ENCODE data around the gene SLC36A1. TPM values are rescaled to one million over a fixed set of nuclear protein-coding genes. Genes with fewer than 3 reads are reported as not detected.

The SLC36A1 gene
- polyA plus RNA-seq, 1 experiment: 26.0 TPM

- Histone ChIP-seq H3K36me3 (ENCODE audit: control insufficient read depth, insufficient read depth, low read length) (peaks cover 13% of the 10 kb centered on the region), H3K27me3 (ENCODE audit: control insufficient read depth, insufficient read depth, low read length) (no peaks in the 10 kb centered on the region), H3K4me3 (ENCODE audit: low read depth, low read length) (no peak overlapping the region)
- no peak for DNase-seq (ENCODE audit: low read depth)
- ChIA-PET POLR2A (interaction anchor here (0.6 kb wide), 1 partner anchor 33 kb away, joined by 3 read pairs; no protein-coding TSS in a partner anchor), CTCF (interaction anchor here (2.2 to 3.5 kb wide), 2 partner anchors 9 to 45 kb away, joined by 8 to 19 read pairs; partner anchors contain the start of gene SLC36A1)
- TF ChIP-seq CTCF (IDR thresholded peaks at IDR 0.05; ENCODE audit: insufficient read depth, low read depth, low read length): no peak
These were observed 45.3 kb downstream of the SLC36A1 start for GRCh38 chr5:151492729-151493128.

GRCh38 chr5:151493665-151494064 is 46.3 kb downstream of the SLC36A1 start:
- CTCF ChIA-PET: no interaction called here
- Histone ChIP-seq H3K4me3 (ENCODE audit: low read depth, low read length) (no peak overlapping the region), H3K36me3 (ENCODE audit: control insufficient read depth, insufficient read depth, low read length) (peaks cover 6% of the 10 kb centered on the region), H3K27me3 (ENCODE audit: control insufficient read depth, insufficient read depth, low read length) (no peaks in the 10 kb centered on the region)
- POLR2A ChIA-PET: no interaction called here
- DNase-seq (ENCODE audit: low read depth): no peak
- no peak for TF ChIP-seq CTCF (IDR thresholded peaks at IDR 0.05; ENCODE audit: insufficient read depth, low read depth, low read length)

- Histone ChIP-seq H3K4me3 (ENCODE audit: low read depth, low read length) (no peak overlapping the region), H3K27me3 (ENCODE audit: control insufficient read depth, insufficient read depth, low read length) (no peaks in the 10 kb centered on the region), H3K36me3 (ENCODE audit: control insufficient read depth, insufficient read depth, low read length) (peaks cover 1% of the 10 kb centered on the region)
- no peak for DNase-seq (ENCODE audit: low read depth)
- ChIA-PET POLR2A (no interaction called here), CTCF (interaction anchor here (1.0 to 1.6 kb wide), 2 partner anchors 10 to 47 kb away, joined by 3 to 9 read pairs; partner anchors contain the start of gene SLC36A1)
- no peak for TF ChIP-seq CTCF (IDR thresholded peaks at IDR 0.05; ENCODE audit: insufficient read depth, low read depth, low read length)
These were observed 47.9 kb downstream of the SLC36A1 start for GRCh38 chr5:151495320-151495719.

GRCh38 chr5:151496041-151496484 is 48.7 kb downstream of the SLC36A1 start:
- Histone ChIP-seq H3K27me3 (ENCODE audit: control insufficient read depth, insufficient read depth, low read length) (no peaks in the 10 kb centered on the region), H3K4me3 (ENCODE audit: low read depth, low read length) (no peak overlapping the region), H3K36me3 (ENCODE audit: control insufficient read depth, insufficient read depth, low read length) (no peaks in the 10 kb centered on the region)
- no peak for TF ChIP-seq CTCF (IDR thresholded peaks at IDR 0.05; ENCODE audit: insufficient read depth, low read depth, low read length)
- POLR2A ChIA-PET: no interaction called here
- CTCF ChIA-PET: interaction anchor here (1.6 kb wide), 1 partner anchor 48 kb away, joined by 9 read pairs; the partner anchor contains the start of gene SLC36A1
- DNase-seq (ENCODE audit: low read depth): no peak

GRCh38 chr5:151497391-151498002 is 50.1 kb downstream of the SLC36A1 start:
- POLR2A ChIA-PET: no interaction called here
- CTCF ChIA-PET: interaction anchor here (2.2 to 3.2 kb wide), 2 partner anchors 49 to 155 kb away, joined by 15 to 38 read pairs; partner anchors contain the start of gene SLC36A1

More at GRCh38 chr5:151497391-151498002, 50.1 kb downstream of the SLC36A1 start:
- H3K27me3 ChIP-seq (ENCODE audit: control insufficient read depth, insufficient read depth, low read length): no peaks in the 10 kb centered on the region
- H3K4me3 ChIP-seq (ENCODE audit: low read depth, low read length): no peak overlapping the region
- DNase-seq (ENCODE audit: low read depth): no peak
- H3K36me3 ChIP-seq (ENCODE audit: control insufficient read depth, insufficient read depth, low read length): no peaks in the 10 kb centered on the region
- no peak for TF ChIP-seq CTCF (IDR thresholded peaks at IDR 0.05; ENCODE audit: insufficient read depth, low read depth, low read length)
